GM18873 (cell line): ENCODE measurements around the gene BTBD9.

Experiments
- ATAC-seq: cut with Tn5 transposase; IDR thresholded peaks from one replicate; pipeline ENCODE4 v1.9.1; 2021; ENCODE audit warnings: mild to moderate bottlenecking, moderate library complexity, moderate number of reproducible peaks; ENCODE audit not compliant: unreplicated experiment, low FRiP score

The BTBD9 gene

GRCh38 chr6:38492031-38492430 lies 147.7 kb downstream of the BTBD9 start:
- no peak for ATAC-seq

DNA sequence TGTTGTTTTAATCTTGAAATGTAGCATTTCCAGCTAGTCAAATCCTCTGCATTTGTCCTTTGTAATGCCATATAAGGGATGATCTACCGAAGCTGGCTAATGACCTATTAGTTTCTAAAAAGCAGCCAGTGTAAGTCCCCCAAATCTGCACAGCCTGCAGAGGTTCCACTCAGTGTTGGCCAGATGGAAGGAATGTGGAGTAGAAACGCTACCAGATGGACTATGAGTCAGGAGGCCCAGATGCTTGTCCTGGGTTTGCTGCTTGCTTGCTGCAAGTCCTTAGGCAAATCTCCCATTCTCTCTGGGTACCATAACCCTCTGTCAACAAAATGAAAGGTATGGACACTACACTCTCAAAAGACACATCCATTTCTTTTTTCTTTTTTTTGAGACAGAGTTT lies 149.8 kb downstream of the BTBD9 start:
- no peak for ATAC-seq

DNA sequence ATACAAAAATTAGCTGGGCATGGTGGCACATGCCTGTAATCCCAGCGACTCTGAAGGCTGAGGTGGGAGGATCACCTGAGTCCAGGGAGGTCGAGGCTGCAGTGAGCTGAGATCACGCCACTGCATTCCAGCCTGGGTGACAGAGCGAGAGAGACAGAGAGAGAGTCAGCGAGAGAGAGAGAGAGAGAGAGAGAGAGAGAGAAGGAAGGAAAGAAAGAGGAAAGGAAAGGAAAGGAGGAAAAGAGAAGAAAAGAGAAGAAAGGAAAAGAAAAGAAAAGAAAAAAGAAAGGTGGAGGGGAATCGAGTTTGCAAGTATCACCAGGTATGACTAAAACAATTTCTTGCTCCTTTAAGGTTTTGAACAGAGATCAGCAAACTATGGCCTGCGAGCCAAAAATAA lies 152.3 kb downstream of the BTBD9 start:
- ATAC-seq: no peak

DNA sequence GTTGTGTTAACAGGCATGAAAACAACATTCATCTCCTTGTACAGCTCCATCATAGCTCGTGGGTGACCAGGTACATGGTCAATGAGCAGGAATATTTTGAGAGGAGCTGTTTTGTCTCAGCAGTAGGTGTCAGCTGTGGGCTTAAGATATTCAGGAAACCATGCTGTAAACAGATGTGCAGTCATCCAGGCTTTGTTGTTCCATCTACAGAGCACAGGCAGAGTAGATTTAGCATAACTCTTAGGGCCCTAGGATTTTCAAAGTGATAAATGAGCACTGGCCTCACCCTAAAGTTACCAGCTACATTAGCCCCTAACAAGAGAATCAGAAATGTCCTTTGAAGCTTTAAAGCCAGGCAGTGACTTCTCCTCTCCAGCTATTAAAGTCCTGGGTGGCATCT lies 154.2 kb downstream of the BTBD9 start:
- ATAC-seq: no peak

- no peak for ATAC-seq
These were observed 155.1 kb downstream of the BTBD9 start for GRCh38 chr6:38484656-38485055.

DNA sequence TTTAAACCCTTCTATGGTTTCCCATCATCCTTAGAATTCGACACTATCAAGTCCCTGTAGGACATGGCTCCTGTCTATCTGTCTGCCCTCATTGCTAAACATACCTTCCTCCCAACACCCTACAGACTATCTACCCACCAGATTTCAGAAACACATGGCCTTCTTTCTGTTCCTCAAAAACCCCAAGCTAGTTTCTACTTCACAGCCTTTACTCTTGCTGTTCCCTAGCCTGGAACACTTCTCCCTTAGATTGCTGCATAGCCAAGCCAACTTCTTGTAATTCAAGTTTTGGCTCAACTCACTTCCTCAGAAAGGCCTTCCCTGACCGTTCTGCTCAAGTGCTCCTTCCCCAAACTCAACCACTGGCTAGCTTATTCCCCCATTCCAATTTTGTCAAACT lies 156.2 kb downstream of the BTBD9 start:
- no peak for ATAC-seq

DNA sequence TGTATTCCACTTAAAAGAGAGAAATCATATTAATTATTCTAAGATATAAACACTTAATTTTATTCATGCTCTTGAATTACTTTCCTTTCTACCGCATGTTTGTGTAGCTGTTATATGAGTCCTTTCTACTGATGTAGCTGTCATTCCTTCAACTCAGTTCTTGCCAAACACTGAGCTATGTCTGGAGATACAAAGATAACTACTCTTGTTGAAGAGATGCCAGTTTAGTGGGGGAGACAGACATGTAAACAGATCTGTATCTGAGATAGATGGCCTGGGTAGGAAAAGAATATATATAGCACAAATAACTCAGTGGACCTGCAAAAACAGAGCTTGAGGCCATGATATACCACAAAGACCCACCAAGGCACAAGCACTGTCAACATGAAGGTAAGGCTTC lies 157.3 kb downstream of the BTBD9 start:
- ATAC-seq: no peak

DNA sequence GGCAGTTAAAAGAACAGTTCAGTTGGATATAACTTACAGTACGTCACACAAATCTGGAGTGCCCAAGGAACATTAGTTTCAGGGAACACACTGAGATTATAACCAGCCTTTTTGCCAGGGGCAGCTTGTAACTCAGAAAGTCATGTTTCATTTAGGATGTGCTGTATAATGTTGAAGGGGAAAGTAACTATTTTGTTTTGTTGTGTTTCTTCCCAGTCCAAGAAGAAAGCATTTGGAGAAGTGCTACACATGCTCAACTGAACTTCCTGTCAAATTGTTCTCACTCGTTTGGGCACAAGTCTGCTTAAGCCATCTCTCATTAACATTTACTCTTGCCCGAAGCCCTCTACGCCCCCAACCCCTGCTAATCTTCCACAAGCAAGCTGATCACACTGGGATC lies 157.9 kb downstream of the BTBD9 start:
- ATAC-seq: no peak

- no peak for ATAC-seq
These were observed 158.4 kb downstream of the BTBD9 start for GRCh38 chr6:38481211-38481836.

GRCh38 chr6:38480036-38480435 lies 159.7 kb downstream of the BTBD9 start:
- ATAC-seq: no peak

DNA sequence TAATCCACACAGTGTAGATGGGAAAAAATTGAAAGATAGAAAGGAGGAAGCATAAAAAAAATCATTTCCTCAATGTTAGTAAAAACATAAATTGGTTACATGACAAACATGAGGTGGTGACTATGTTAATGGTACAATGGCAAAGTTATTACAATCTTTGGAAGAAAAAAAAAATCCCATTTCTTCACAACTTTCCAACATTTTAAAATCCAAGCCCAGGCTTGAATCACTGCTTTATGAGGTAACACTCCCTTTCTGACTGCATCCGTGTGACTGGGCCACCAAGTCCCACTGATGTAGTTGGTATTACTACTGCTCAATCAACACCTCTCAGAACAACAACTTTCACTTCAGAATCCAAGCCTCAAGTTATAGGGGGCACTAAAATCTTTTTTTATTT lies 160.4 kb downstream of the BTBD9 start:
- no peak for ATAC-seq

- no peak for ATAC-seq
These were observed 162.0 kb downstream of the BTBD9 start for GRCh38 chr6:38477680-38478260.

GRCh38 chr6:38476888-38477287 lies 162.8 kb downstream of the BTBD9 start:
- ATAC-seq: no peak

DNA sequence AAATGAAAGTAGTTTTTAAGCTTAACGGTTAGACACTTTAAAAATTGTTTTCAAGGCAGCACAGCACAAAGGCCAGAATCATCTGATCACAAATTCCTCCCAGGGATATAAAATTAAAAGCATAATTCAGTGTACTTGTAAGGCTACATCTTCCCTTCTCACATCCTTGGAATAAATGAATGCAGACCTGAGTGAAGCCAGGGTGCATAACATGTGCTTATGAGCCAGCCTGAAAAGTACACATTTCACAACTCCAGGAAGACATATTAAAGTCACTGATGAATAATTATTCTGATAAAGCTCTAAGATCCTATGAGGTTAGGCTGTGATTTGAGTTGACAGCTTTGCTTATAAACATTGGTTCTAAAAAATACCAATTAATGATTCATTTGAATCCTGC lies 163.6 kb downstream of the BTBD9 start:
- no peak for ATAC-seq

DNA sequence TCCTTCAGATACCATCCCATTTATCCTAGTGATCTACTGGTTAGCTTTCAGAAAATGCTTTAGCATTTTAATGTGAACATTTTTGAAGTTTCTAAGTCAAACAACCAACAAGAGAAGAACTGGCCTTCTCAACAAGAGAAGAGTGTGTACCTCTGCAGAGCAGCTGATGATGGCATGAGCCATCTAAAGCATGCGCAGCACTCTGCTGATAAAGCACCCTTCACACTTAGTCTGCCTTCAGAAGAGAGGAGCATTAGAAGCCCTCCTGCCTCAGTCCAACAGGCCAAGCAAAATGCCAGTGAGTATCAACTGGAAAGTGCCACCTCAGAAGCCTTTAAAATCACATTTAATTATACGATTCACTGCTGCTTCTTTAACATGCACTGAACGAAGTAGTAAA lies 169.2 kb downstream of the BTBD9 start:
- ATAC-seq: no peak

- no peak for ATAC-seq
These were observed 172.2 kb downstream of the BTBD9 start for GRCh38 chr6:38467566-38467965.

DNA sequence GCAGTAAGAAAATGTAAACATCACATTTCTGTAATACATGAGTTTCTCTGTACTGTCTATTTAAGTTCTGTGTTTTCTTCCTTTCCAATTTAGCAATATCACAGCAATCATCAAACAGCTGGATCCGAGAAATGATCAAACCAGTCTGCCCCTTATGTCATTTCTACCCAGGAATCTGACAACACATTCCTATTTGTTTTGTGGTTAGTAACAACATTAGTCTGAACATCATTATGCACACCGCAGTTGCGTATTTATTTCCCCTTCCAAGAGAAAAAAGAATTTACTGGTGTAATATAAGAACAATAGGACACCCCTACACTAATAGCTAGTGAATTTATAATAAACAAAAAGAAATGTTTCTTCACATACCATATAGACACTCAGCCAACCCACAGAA lies 179.5 kb downstream of the BTBD9 start:
- ATAC-seq: no peak

- ATAC-seq: no peak
These were observed 180.4 kb downstream of the BTBD9 start for GRCh38 chr6:38459291-38459690.

DNA sequence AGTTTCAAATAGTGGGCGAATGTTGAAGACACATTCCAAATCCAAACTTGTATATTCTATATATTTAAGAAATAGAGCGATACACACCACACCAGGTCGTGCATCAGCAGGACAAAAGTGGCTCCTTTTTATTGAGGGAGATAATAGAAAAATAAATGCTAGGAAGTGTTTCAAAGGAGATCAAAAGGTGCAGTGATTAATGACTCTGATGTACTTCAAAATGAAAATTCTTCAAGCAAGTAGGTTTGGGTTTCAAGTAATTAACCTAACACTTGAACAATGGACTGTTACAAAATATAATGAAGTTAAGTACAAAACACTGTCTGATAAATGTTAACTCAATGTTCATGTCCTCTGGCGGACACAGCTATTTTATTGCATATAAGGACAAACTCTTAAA lies 185.9 kb downstream of the BTBD9 start:
- ATAC-seq: no peak

- ATAC-seq: no peak
These were observed 186.7 kb downstream of the BTBD9 start for GRCh38 chr6:38452816-38453660.

- ATAC-seq: no peak
These were observed 189.0 kb downstream of the BTBD9 start for GRCh38 chr6:38450717-38451116.

DNA sequence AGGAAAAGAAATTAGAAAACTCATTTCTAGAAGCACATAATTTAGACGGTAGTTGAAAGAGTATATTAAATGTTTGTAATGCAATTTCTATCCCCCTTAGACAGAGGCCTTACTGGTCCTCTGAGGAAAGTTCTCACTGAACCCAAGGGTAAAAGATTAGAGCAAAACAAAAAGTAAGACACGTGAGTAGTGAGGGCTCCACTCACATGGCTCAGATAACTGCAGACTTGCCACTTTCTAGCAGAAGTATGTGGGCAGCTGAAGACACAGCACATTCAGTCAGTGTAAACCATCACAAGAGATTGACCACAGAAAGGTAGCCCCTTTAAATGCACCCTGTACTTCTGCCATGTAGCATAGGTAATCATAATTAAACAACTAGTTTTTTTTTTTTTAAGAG lies 193.8 kb downstream of the BTBD9 start:
- no peak for ATAC-seq
